ENCODE measurements around the gene PARK7.

PARK7 gene

GRCh38 chr1:8025671-8026144 is 64.2 kb downstream of the PARK7 start:
- DNase-seq, result no peak

- peak; percentile 77 for DNase-seq
Measured at GRCh38 chr1:8026153-8026975, 64.9 kb downstream of the PARK7 start, which contains the start of gene ERRFI1. TSS of gene ERRFI1 (minus strand) at chr1:8026309. CDS start at chr1:8015619, 10,690 bp downstream.

GRCh38 chr1:8026976-8027747 is 65.7 kb downstream of the PARK7 start:
- no peak for DNase-seq

GRCh38 chr1:8027748-8028570 is 66.4 kb downstream of the PARK7 start:
- no peak for DNase-seq

GRCh38 chr1:8028571-8028910 is 67.0 kb downstream of the PARK7 start:
- DNase-seq, result no peak

- no peak for DNase-seq
Measured at GRCh38 chr1:8031176-8031785, 69.8 kb downstream of the PARK7 start.

- no peak for DNase-seq
Measured at GRCh38 chr1:8032366-8032910, 70.9 kb downstream of the PARK7 start.

- no peak for DNase-seq
Measured at GRCh38 chr1:8033322-8033721, 71.8 kb downstream of the PARK7 start.
